Measurements from ENCODE around the gene APBA1. TPM values are rescaled to one million over a fixed set of nuclear protein-coding genes. Genes with fewer than 3 reads are reported as not detected.

Gene APBA1
- total RNA-seq, 1 donor, result 1.8 TPM

GRCh38 chr9:69476016-69476415 is 196.2 kb downstream of the APBA1 start:
- H3K4me3 ChIP-seq (ENCODE audit: insufficient read depth, low read length), result no peak overlapping the region
- no peak overlapping the region for H3K27ac ChIP-seq (ENCODE audit: low read depth, low read length)
- no peaks in the 10 kb centered on the region for H3K4me1 ChIP-seq (ENCODE audit: insufficient read depth, low read length)

GRCh38 chr9:69474821-69475220 is 197.3 kb downstream of the APBA1 start:
- no peaks in the 10 kb centered on the region for H3K27me3 ChIP-seq (ENCODE audit: insufficient read depth, low read length)
- no peak overlapping the region for H2AFZ ChIP-seq (ENCODE audit: low read length)
- no peaks in the 10 kb centered on the region for H3K4me1 ChIP-seq (ENCODE audit: insufficient read depth, low read length)
- no peak overlapping the region for H3K4me2 ChIP-seq (ENCODE audit: insufficient read depth, low read length)
- no peaks in the 10 kb centered on the region for H4K20me1 ChIP-seq (ENCODE audit: insufficient read depth, low read length)
- no peak overlapping the region for H3K4me3 ChIP-seq (ENCODE audit: insufficient read depth, low read length)
- no peak for DNase-seq (ENCODE audit: insufficient read length, low spot score, missing footprints)
- no peak overlapping the region for H3K27ac ChIP-seq (ENCODE audit: low read depth, low read length)
- H3K36me3 ChIP-seq (ENCODE audit: insufficient read depth, low read length), result no peaks in the 10 kb centered on the region
- no peaks in the 10 kb centered on the region for H3K9me3 ChIP-seq (ENCODE audit: low read depth, low read length)
- TF ChIP-seq CTCF (IDR thresholded peaks at IDR 0.05; ENCODE audit: extremely low read depth, low read depth, low read length), result no peak
- H3K79me2 ChIP-seq (ENCODE audit: insufficient read depth, low read length), result no peaks in the 10 kb centered on the region

More at GRCh38 chr9:69476016-69476415, 196.2 kb downstream of the APBA1 start:
- no peaks in the 10 kb centered on the region for H4K20me1 ChIP-seq (ENCODE audit: insufficient read depth, low read length)
- no peak for TF ChIP-seq CTCF (IDR thresholded peaks at IDR 0.05; ENCODE audit: extremely low read depth, low read depth, low read length)
- no peak for DNase-seq (ENCODE audit: insufficient read length, low spot score, missing footprints)
- no peaks in the 10 kb centered on the region for H3K9me3 ChIP-seq (ENCODE audit: low read depth, low read length)
- H3K79me2 ChIP-seq (ENCODE audit: insufficient read depth, low read length), result no peaks in the 10 kb centered on the region
- no peak overlapping the region for H3K4me2 ChIP-seq (ENCODE audit: insufficient read depth, low read length)
- H3K36me3 ChIP-seq (ENCODE audit: insufficient read depth, low read length), result no peaks in the 10 kb centered on the region
- H2AFZ ChIP-seq (ENCODE audit: low read length), result no peak overlapping the region
- H3K27me3 ChIP-seq (ENCODE audit: insufficient read depth, low read length), result no peaks in the 10 kb centered on the region

- no peak overlapping the region for H3K27ac ChIP-seq (ENCODE audit: low read depth, low read length)
These were observed 200.0 kb downstream of the APBA1 start for GRCh38 chr9:69472101-69472620.

DNA sequence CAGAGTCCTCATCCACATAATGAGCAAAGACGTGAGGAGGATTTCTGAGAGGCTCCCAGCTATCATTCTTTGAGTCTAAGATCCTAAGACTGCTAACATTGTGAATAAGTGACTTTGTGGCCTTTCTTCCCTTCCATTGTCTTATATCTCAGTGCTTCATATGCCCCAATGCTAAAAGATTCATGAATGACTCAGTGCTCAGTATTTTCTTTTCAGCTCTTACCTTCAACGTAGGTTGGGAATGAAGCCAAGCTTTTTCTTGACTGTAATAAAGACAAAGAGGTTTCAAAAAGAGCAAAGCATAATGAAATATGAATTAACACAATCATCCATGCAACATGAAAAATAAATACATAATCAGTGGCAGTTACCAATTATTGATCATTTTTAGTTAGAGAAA is 200.7 kb downstream of the APBA1 start:
- H3K27me3 ChIP-seq (ENCODE audit: insufficient read depth, low read length), result no peaks in the 10 kb centered on the region
- DNase-seq (ENCODE audit: insufficient read length, low spot score, missing footprints), result no peak
- H2AFZ ChIP-seq (ENCODE audit: low read length), result no peak overlapping the region
- no peaks in the 10 kb centered on the region for H3K36me3 ChIP-seq (ENCODE audit: insufficient read depth, low read length)
- no peak overlapping the region for H3K4me3 ChIP-seq (ENCODE audit: insufficient read depth, low read length)
- no peaks in the 10 kb centered on the region for H3K9me3 ChIP-seq (ENCODE audit: low read depth, low read length)
- no peak overlapping the region for H3K4me2 ChIP-seq (ENCODE audit: insufficient read depth, low read length)
- H3K79me2 ChIP-seq (ENCODE audit: insufficient read depth, low read length), result no peaks in the 10 kb centered on the region
- no peak overlapping the region for H3K27ac ChIP-seq (ENCODE audit: low read depth, low read length)
- peaks cover under 1% of the 10 kb centered on the region for H3K4me1 ChIP-seq (ENCODE audit: insufficient read depth, low read length)
- no peaks in the 10 kb centered on the region for H4K20me1 ChIP-seq (ENCODE audit: insufficient read depth, low read length)
- no peak for TF ChIP-seq CTCF (IDR thresholded peaks at IDR 0.05; ENCODE audit: extremely low read depth, low read depth, low read length)

More at GRCh38 chr9:69472101-69472620, 200.0 kb downstream of the APBA1 start:
- no peaks in the 10 kb centered on the region for H3K27me3 ChIP-seq (ENCODE audit: insufficient read depth, low read length)
- no peak overlapping the region for H2AFZ ChIP-seq (ENCODE audit: low read length)
- DNase-seq (ENCODE audit: insufficient read length, low spot score, missing footprints), result no peak
- no peaks in the 10 kb centered on the region for H3K36me3 ChIP-seq (ENCODE audit: insufficient read depth, low read length)
- no peaks in the 10 kb centered on the region for H3K4me1 ChIP-seq (ENCODE audit: insufficient read depth, low read length)
- H3K9me3 ChIP-seq (ENCODE audit: low read depth, low read length), result no peaks in the 10 kb centered on the region
- H3K79me2 ChIP-seq (ENCODE audit: insufficient read depth, low read length), result no peaks in the 10 kb centered on the region
- H3K4me3 ChIP-seq (ENCODE audit: insufficient read depth, low read length), result no peak overlapping the region
- no peak for TF ChIP-seq CTCF (IDR thresholded peaks at IDR 0.05; ENCODE audit: extremely low read depth, low read depth, low read length)
- H4K20me1 ChIP-seq (ENCODE audit: insufficient read depth, low read length), result no peaks in the 10 kb centered on the region
- no peak overlapping the region for H3K4me2 ChIP-seq (ENCODE audit: insufficient read depth, low read length)
